GM12873 (cell line): ENCODE data around the gene TCERG1L.

Experiments used
- CTCF ChIP-seq: IDR thresholded peaks from 2 replicates; pipeline ENCODE4 v1.5.1; 2012; ENCODE audit warnings: low read depth, mild to moderate bottlenecking, moderate library complexity, low read length, control low read depth; ENCODE audit not compliant: insufficient read depth; ENCODE audit errors: missing control alignments

Gene TCERG1L

GRCh38 chr10:131174651-131175540, 136.6 kb downstream of the TCERG1L start:
- TF ChIP-seq CTCF = no peak

GRCh38 chr10:131174211-131174565, 137.3 kb downstream of the TCERG1L start:
- no peak for TF ChIP-seq CTCF

GRCh38 chr10:131173484-131174210, 137.9 kb downstream of the TCERG1L start:
- TF ChIP-seq CTCF = no peak

- no peak for TF ChIP-seq CTCF
Measured at GRCh38 chr10:131172433-131172832, 139.1 kb downstream of the TCERG1L start.

- TF ChIP-seq CTCF = no peak
Measured at GRCh38 chr10:131169146-131169545, 142.4 kb downstream of the TCERG1L start.

GRCh38 chr10:131168238-131168875, 143.2 kb downstream of the TCERG1L start:
- TF ChIP-seq CTCF = no peak
